Neural crest cell (in vitro differentiated cells): ENCODE measurements around the gene TMEM150A. TPM values are rescaled to one million over a fixed set of nuclear protein-coding genes. Genes with fewer than 3 reads are reported as not detected.

Experiments used
- DNase-seq: peaks from one replicate; pipeline ENCODE4 v3.0.0; 2021; ENCODE audit warnings: low read depth, mixed read lengths, low spot score
- H3K27ac Mint-ChIP-seq: one replicate; pipeline ENCODE4 v1.8.0; 2021; ENCODE audit warnings: mild to moderate bottlenecking, mixed read lengths; ENCODE audit not compliant: unreplicated experiment
- H3K27me3 Mint-ChIP-seq: 2 replicates; pipeline ENCODE4 v1.8.0; 2021; ENCODE audit warnings: low read depth, mild to moderate bottlenecking, mixed read lengths
- H3K36me3 Mint-ChIP-seq: 2 replicates; pipeline ENCODE4 v1.8.0; 2021; ENCODE audit warnings: low read depth, mild to moderate bottlenecking, mixed read lengths
- H3K4me1 Mint-ChIP-seq: 2 replicates; pipeline ENCODE4 v1.8.0; 2021; ENCODE audit warnings: mixed read lengths
- H3K4me3 Mint-ChIP-seq: one replicate; pipeline ENCODE4 v1.8.0; 2021; ENCODE audit warnings: mild to moderate bottlenecking, mixed read lengths
- H3K9me3 Mint-ChIP-seq: 2 replicates; pipeline ENCODE4 v1.8.0; 2021; ENCODE audit warnings: mixed read lengths
- total RNA-seq: library from RNA; stranded (reverse); gene quantifications from 2 replicates; pipeline ENCODE4 v1.2.1, GENCODE V29; 2021
- TF ChIP-seq, protein P1 (sequence below): fragments of 200-600 bp; sonication (generic); conservative IDR thresholded peaks from 2 replicates; pipeline ENCODE4 v1.5.0; 2021; ENCODE audit warnings: antibody characterized with exemption, mild to moderate bottlenecking

Gene TMEM150A
- total RNA-seq, 1 donor from 2014 or later = 20.9 TPM

DNA sequence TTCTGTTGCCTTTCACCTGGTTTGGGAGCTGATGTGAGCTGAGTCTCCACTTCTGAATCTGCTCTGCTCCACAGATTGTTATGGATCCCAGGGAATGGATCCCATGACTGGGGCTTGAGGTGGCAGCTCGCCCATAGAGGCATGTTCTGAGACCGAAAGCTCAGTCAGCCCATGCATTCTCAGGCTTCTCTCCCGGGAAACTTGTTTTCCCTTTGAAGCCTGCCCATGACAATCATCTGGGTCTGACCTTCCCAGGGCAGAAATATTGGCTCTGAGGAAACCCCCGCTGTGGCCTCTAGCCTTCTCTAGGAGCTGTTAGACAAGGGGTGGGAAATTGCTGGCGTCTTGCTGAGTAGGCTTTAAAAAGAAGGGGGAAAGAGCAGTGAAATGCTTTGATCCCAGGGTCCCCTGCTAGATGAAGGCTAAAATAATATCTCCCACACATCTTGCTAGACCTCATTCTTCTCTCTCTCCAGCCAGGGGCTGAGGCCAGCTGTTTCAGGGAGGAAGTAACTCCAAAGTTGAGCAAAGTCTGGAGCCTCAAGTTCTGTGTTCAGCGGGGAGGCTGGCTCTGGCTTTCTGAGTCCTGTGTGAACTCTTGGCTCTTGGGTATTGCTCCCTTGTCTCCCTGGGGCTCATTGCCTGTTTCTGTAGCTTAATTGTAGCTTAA lies 23.1 kb downstream of the TMEM150A start:
- H3K9me3 Mint-ChIP-seq = no peaks in the 10 kb centered on the region
- DNase-seq = no peak
- peak overlapping the region; percentile 17 for H3K4me3 Mint-ChIP-seq
- peak overlapping the region; percentile 55 for H3K27ac Mint-ChIP-seq
- H3K4me1 Mint-ChIP-seq = peaks cover 30% of the 10 kb centered on the region
- TF ChIP-seq, protein P1, sequence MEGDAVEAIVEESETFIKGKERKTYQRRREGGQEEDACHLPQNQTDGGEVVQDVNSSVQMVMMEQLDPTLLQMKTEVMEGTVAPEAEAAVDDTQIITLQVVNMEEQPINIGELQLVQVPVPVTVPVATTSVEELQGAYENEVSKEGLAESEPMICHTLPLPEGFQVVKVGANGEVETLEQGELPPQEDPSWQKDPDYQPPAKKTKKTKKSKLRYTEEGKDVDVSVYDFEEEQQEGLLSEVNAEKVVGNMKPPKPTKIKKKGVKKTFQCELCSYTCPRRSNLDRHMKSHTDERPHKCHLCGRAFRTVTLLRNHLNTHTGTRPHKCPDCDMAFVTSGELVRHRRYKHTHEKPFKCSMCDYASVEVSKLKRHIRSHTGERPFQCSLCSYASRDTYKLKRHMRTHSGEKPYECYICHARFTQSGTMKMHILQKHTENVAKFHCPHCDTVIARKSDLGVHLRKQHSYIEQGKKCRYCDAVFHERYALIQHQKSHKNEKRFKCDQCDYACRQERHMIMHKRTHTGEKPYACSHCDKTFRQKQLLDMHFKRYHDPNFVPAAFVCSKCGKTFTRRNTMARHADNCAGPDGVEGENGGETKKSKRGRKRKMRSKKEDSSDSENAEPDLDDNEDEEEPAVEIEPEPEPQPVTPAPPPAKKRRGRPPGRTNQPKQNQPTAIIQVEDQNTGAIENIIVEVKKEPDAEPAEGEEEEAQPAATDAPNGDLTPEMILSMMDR = no peak
- H3K27me3 Mint-ChIP-seq = peaks cover 16% of the 10 kb centered on the region
- no peaks in the 10 kb centered on the region for H3K36me3 Mint-ChIP-seq

DNA sequence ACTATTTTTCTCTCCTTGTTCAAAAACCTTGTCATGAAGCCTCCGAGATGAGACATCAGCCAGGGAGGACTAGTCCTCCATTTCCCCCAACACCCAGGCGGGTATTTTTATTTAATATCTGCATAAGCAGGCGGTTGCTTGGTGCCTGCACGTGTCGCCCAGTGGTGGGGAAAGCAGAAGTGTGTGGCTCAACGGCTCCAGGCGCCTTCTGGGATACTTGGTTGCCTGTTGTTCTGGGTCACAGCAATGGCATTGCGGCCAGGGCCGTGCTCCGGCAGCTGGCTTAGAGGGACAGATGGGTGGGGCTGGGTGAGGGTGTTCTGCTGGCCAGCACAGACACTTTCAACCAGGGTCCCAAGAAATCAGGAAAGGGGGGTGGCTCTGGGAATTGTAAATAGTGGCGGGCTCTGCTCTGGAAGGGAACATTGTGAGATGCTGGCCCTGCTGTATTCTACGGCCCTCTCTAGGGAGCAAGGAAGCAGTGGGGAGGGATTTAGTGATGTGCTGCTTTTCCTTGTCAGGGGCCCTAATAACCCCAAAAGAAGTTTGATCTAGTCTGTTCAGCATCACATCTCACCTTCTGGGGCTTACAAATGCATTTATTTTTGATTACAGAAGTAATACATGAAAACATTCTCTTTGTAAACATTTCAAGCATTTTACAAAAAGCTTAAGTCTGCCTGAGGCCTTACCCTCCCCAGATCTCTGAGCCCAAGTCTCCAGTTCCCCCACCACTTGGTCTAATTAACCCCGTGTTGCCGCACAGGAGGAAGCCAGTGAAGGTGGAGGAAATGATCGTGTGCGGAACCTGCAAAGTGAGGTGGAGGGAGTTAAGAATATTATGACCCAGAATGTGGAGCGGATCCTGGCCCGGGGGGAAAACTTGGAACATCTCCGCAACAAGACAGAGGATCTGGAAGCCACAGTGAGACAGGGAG lies 24.0 kb downstream of the TMEM150A start:
- Mint-ChIP-seq H3K36me3 (no peaks in the 10 kb centered on the region), H3K4me3 (peak overlapping the region; percentile 31), H3K4me1 (peaks cover 30% of the 10 kb centered on the region), H3K9me3 (no peaks in the 10 kb centered on the region), H3K27me3 (peaks cover 17% of the 10 kb centered on the region), H3K27ac (peak overlapping the region; percentile 19)
- TF ChIP-seq, protein P1 = no peak
- DNase-seq = no peak

DNA sequence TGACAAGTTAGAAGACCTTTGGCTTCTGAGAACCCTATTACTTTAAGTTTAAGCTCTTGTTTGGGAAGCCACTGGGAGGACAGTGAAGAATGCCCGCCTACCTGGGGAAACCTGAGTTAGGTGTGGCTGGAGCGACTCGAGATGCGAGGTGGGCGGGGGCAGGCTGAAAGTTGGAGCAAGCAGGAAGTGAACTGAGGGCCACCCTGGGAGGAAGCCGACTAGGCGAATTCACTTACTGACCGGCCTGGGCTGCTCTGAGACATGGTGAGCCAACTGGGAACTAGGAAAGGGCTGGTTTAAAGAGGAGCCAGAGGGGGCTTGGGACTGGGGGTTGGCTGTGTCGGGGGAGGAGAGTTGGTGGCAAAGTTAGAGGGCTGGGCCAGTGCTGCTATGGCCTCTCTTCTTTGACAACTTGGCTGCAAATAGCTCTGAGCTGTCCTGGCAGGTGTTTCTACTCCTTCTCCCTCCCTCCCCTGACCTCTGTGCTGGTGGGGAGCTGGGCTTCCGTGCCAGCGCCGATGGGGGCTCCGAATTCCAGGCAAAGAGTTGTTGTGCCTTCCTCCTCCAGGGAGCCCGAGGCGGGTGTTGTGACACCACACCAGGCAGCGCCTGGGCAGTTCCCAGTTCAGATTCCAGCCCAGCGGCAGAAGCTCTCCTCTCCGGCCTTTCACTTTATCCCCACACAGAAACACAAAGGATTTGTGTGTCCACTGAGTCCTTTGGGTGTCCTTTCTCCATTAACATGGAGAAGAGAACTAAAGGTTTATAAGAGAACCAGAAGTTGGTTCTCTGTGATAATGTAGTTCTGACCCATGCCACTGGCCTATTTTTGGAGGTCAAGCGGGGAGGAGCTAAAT lies 24.9 kb downstream of the TMEM150A start, which contains the start of gene VAMP8:
VAMP8 (plus strand) TSS at position 201 of the 857 bp plus-strand sequence; CDS start at position 262, 61 bp downstream.
- H3K4me1 Mint-ChIP-seq = peaks cover 30% of the 10 kb centered on the region
- peak within 1 kb of the TSS; percentile 44 for H3K27ac Mint-ChIP-seq
- H3K4me3 Mint-ChIP-seq = no peak within 1 kb of the TSS
- H3K27me3 Mint-ChIP-seq = peaks cover 22% of the 10 kb centered on the region
- no peaks in the 10 kb centered on the region for H3K36me3 Mint-ChIP-seq
- TF ChIP-seq, protein P1 = no peak
- DNase-seq = no peak
- H3K9me3 Mint-ChIP-seq = no peaks in the 10 kb centered on the region

DNA sequence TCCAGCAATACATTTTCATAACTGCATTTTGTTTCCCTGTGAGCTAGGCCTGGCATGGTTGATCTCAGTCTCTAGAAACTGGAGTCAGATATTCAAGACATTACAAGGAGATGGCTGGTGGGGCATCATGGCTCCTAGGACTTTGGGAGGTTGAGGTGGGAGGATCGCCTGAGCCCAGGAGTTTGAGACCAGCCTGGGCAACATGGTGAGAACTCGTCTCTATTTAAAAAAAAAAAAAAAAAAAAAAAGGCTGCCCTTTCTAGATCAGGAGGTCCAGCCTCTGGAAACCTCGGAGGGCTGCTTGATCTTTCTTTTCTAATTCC lies 25.5 kb downstream of the TMEM150A start:
- Mint-ChIP-seq H3K4me3 (no peak overlapping the region), H3K36me3 (no peaks in the 10 kb centered on the region), H3K4me1 (peaks cover 30% of the 10 kb centered on the region), H3K27ac (no peak overlapping the region), H3K9me3 (no peaks in the 10 kb centered on the region), H3K27me3 (peaks cover 26% of the 10 kb centered on the region)
- TF ChIP-seq, protein P1 = no peak
- DNase-seq = no peak

DNA sequence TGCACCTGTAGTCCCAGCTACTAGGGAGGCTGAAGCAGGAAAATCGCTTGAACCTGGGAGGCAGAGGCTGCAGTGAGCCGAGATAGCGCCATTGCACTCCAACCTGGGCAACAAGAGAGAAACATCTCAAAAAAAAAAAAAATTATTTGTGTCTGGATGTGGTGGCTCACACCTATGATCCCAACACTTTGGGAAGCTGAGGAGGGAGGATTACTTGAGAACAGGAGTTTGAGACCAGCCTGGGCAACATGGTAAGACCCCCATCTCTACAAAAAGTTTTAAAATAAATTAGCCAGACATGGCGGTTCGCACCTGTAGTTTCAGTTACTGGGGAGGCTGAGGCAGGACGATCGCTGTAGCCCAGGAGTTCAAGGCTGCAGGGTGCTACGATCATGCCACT lies 26.8 kb downstream of the TMEM150A start:
- Mint-ChIP-seq H3K4me1 (peaks cover 26% of the 10 kb centered on the region), H3K27me3 (peaks cover 36% of the 10 kb centered on the region), H3K36me3 (no peaks in the 10 kb centered on the region), H3K9me3 (no peaks in the 10 kb centered on the region), H3K27ac (no peak overlapping the region), H3K4me3 (no peak overlapping the region)
- no peak for DNase-seq
- TF ChIP-seq, protein P1 = no peak
